Umbilical cord (tissue), 2 donors: Measurements from ENCODE around the gene SPG11. TPM values are rescaled to one million over a fixed set of nuclear protein-coding genes. Genes with fewer than 3 reads are reported as not detected.

Experiments used
- DNase-seq: peaks from one replicate; pipeline ENCODE4 v3.0.0-alpha.2; 2015; ENCODE audit warnings: low spot score
- total RNA-seq: library from RNA; depleted of rRNA; stranded (reverse); fragments of >200 nt; gene quantifications from one replicate; pipeline ENCODE4 v1.2.3, GENCODE V29; 2014; ENCODE audit warnings: low replicate concordance; ENCODE audit not compliant: insufficient read depth

SPG11 gene
- total RNA-seq, 1 donor from 2014 or later: 93.4 TPM

DNA sequence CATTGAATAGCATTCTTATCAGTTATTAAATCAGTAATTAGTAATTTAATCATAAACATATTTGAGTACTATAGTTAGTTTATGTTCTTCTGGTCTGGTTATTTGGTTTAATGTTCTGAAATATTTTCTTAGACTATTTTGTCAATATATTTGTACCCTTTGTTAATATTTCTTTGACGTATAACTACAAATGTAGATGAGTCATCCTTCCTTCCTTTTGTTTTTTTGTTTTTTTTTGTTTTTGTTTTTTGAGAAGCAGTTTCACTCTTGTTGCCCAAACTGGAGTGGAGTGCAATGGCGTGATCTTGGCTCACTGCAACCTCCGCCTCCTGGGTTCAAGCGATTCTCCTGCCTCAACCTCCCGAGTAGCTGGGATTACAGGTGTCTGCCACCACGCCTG, 143.9 kb downstream of the SPG11 start:
- no peak for DNase-seq

GRCh38 chr15:44516436-44516835, 147.0 kb downstream of the SPG11 start:
- DNase-seq: no peak

Other genes with a start within 250 kb of the SPG11 start
- gene CTDSPL2, start 236.0 kb downstream of the SPG11 start, total RNA-seq: 94.9 TPM
- gene EIF3J, start 126.5 kb downstream of the SPG11 start, total RNA-seq: 31.8 TPM
- 0.72 TPM for gene PATL2, start 47.7 kb upstream of the SPG11 start, total RNA-seq
- 1,826 TPM for gene B2M, start 47.9 kb upstream of the SPG11 start, total RNA-seq
- gene TRIM69, start 72.9 kb upstream of the SPG11 start, total RNA-seq: 19.0 TPM